Measurements from ENCODE around the gene RAD51AP1.

Gene RAD51AP1

DNA sequence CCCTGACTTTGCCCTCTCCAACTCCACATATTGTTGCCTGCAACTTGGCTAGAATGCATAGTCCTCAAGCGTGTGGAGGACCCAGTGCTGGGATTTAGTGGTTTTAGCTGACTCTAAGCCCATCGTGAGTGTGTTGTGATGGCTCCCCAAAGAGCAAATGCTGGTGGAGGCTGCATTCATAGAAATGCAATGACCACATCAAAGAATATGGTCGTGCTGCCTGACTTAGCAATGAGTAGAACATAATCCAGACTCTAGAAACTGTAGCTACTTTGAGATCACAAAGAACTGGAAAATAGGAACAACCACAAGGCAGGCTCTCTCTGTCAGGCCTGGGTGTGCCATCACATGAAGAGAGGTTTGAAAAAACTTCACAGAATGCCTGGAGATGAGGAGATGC is 24.6 kb downstream of the RAD51AP1 start:
- H3K4me3 ChIP-seq (ENCODE audit: low read length): no peak overlapping the region
- TF ChIP-seq, protein P1, sequence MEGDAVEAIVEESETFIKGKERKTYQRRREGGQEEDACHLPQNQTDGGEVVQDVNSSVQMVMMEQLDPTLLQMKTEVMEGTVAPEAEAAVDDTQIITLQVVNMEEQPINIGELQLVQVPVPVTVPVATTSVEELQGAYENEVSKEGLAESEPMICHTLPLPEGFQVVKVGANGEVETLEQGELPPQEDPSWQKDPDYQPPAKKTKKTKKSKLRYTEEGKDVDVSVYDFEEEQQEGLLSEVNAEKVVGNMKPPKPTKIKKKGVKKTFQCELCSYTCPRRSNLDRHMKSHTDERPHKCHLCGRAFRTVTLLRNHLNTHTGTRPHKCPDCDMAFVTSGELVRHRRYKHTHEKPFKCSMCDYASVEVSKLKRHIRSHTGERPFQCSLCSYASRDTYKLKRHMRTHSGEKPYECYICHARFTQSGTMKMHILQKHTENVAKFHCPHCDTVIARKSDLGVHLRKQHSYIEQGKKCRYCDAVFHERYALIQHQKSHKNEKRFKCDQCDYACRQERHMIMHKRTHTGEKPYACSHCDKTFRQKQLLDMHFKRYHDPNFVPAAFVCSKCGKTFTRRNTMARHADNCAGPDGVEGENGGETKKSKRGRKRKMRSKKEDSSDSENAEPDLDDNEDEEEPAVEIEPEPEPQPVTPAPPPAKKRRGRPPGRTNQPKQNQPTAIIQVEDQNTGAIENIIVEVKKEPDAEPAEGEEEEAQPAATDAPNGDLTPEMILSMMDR (conservative IDR thresholded peaks at IDR 0.05; ENCODE audit: low read length): no peak
- DNase-seq (ENCODE audit: low read depth): no peak

DNA sequence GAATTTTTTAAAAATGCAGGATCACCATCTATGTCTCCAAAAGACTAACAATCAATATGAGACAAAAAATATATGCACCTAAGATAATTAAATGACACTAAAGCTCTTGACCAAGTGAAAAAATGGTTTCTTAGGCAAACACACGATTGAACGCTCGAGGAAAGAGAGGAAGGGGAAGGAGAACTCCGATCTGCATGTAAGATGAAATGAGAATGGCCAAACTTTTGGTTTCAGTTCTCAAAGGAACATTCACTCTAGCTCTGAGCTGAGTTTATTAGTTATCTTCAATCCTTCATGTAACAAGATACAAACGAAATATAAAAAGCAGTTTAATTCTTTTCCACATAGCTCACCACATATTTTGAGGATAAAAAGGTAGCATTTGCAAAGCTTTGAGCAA is 26.1 kb downstream of the RAD51AP1 start:
- no peak for DNase-seq (ENCODE audit: low read depth)
- TF ChIP-seq, protein P1 (conservative IDR thresholded peaks at IDR 0.05; ENCODE audit: low read length): no peak
- no peak overlapping the region for H3K4me3 ChIP-seq (ENCODE audit: low read length)

DNA sequence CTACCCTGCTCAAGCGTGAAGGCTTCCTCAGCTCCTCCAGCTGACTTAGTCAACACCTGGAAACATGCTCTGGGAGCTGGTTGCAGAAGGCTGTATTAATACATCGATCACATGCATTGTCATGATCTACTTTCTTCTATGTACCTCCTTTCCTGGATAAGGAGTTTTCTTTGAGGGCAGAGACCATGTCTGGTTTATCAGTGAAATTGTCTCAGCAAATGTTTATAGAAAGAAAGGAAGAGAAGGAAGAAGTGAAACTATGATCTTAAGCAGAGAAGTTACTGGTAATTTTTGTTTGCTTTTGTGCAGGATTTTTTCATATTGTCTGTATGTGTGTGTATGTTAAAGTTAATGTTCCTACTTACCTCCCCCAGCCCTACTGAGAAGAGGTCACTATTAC is 27.8 kb downstream of the RAD51AP1 start:
- no peak overlapping the region for H3K4me3 ChIP-seq (ENCODE audit: low read length)
- DNase-seq (ENCODE audit: low read depth): no peak

DNA sequence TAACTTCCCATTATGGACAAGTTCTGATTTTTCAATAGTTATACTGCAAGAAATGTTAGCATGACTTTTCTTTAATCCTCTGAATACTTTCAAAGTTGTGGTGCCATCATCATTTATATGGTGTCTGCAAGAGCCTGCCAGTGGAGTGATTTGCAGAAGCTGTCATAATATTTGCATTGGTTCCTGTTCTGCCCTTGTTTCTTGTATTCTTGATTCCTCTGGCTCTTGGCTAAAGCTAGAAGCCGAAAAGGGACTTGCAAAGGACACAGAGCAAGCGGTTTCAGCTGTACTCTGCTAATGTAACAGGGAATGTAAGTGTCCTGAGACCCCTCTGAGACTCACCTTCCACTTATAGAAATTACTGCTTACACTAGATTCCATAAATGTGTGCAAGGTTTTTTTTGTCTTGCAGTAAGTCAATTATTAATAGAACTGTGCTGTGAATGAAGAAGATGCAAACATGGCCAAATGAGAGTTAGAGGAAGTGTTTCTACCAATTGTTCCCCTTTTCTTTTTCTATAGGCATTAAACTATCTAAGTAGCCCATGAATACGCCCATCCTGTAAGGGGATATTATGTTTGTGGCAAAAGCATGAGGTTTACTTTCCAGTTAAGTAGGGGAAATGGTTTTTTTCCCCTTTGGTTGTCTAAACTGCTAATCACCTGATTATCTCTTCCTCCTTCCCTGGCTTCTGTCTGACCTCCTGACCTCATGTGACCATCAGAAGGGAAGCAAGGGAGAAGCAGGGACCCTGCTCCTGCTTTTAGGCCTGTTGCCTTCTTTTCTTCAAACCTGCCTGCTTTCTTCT is 28.6 kb downstream of the RAD51AP1 start:
- TF ChIP-seq, protein P1 (conservative IDR thresholded peaks at IDR 0.05; ENCODE audit: low read length): no peak
- H3K4me3 ChIP-seq (ENCODE audit: low read length): no peak overlapping the region
- DNase-seq (ENCODE audit: low read depth): no peak

More for the DNA sequence above, 27.8 kb downstream of the RAD51AP1 start:
- TF ChIP-seq, protein P1 (conservative IDR thresholded peaks at IDR 0.05; ENCODE audit: low read length): no peak

DNA sequence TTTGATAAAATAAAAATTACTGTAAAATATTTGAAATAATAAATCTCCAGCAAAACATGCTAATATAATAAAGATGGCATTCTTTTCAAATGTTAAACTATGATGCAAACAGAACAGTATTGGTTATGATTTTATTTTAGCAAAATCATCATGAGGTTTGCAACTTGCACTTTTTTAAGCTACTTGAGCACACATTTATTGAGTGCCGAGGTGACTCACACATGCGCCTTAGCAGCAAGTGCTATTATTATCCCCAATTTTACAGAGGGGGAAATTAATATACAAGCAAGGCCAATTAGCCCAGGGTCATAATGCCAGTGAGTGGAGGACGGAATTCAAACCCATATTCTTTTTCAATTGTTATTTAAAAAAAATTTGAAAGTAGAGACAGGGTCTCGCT is 30.6 kb downstream of the RAD51AP1 start:
- no peak overlapping the region for H3K4me3 ChIP-seq (ENCODE audit: low read length)
- TF ChIP-seq, protein P1 (conservative IDR thresholded peaks at IDR 0.05; ENCODE audit: low read length): no peak
- no peak for DNase-seq (ENCODE audit: low read depth)

DNA sequence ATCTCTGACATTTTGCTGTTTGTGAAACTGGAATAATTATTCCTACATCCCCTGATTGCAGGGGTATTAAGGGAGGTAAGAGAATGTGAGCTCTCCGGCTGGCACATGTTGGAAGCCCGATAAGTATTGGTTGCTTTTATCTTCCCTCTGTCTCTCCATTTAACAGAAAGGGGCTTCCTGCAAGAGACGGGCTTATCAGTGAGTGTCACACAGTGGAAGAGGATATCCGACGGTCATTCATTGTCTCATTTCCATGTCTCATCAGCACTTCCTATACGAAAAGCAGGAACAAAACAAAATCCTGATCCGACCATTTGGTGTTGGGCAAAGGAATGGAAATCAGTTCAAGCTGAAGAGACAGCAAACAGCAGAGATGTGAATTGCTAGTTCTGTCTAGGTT is 34.0 kb downstream of the RAD51AP1 start:
- H3K4me3 ChIP-seq (ENCODE audit: low read length): no peak overlapping the region
- DNase-seq (ENCODE audit: low read depth): no peak
- TF ChIP-seq, protein P1 (conservative IDR thresholded peaks at IDR 0.05; ENCODE audit: low read length): no peak
